Ishikawa (cell line): ENCODE results near the gene MEF2B.

Experiments
- CEBPB ChIP-seq: IDR thresholded peaks from 2 replicates; pipeline ENCODE4 v1.6.1; 2012
- CREB1 ChIP-seq: IDR thresholded peaks from 2 replicates; pipeline ENCODE4 v1.6.1; 2012; ENCODE audit warnings: low read depth
- EGR1 ChIP-seq: IDR thresholded peaks from 2 replicates; pipeline ENCODE4 v1.6.1; 2012
- EP300 ChIP-seq: IDR thresholded peaks from 2 replicates; pipeline ENCODE4 v1.6.1; 2012; ENCODE audit warnings: borderline replicate concordance
- FOXM1 ChIP-seq: IDR thresholded peaks from 2 replicates; pipeline ENCODE4 v1.6.1; 2012; ENCODE audit warnings: low read depth, borderline replicate concordance
- NFIC ChIP-seq: IDR thresholded peaks from 2 replicates; pipeline ENCODE4 v1.6.1; 2012
- RAD21 ChIP-seq: IDR thresholded peaks from 2 replicates; pipeline ENCODE4 v1.6.1; 2012; ENCODE audit warnings: low read depth
- TAF1 ChIP-seq: IDR thresholded peaks from 2 replicates; pipeline ENCODE4 v1.6.1; 2012; ENCODE audit warnings: low read depth, mild to moderate bottlenecking
- TCF12 ChIP-seq: IDR thresholded peaks from 2 replicates; pipeline ENCODE4 v1.6.1; 2012; ENCODE audit warnings: low read depth
- TEAD4 ChIP-seq: IDR thresholded peaks from 2 replicates; pipeline ENCODE4 v1.6.1; 2012
- YY1 ChIP-seq: IDR thresholded peaks from 2 replicates; pipeline ENCODE4 v1.6.1; 2012; ENCODE audit warnings: low read depth
- ZBTB7A ChIP-seq: IDR thresholded peaks from 2 replicates; pipeline ENCODE4 v1.6.1; 2012; ENCODE audit warnings: low read depth
- TF ChIP-seq, protein P1 (sequence below): IDR thresholded peaks from 2 replicates; pipeline ENCODE4 v1.6.1; 2012; ENCODE audit warnings: low read depth, mild to moderate bottlenecking
- TF ChIP-seq, protein P2 (sequence below): IDR thresholded peaks from 2 replicates; pipeline ENCODE4 v1.6.1; 2012
- TF ChIP-seq, protein P3 (sequence below): IDR thresholded peaks from 2 replicates; pipeline ENCODE4 v1.6.1; 2012

MEF2B gene

DNA sequence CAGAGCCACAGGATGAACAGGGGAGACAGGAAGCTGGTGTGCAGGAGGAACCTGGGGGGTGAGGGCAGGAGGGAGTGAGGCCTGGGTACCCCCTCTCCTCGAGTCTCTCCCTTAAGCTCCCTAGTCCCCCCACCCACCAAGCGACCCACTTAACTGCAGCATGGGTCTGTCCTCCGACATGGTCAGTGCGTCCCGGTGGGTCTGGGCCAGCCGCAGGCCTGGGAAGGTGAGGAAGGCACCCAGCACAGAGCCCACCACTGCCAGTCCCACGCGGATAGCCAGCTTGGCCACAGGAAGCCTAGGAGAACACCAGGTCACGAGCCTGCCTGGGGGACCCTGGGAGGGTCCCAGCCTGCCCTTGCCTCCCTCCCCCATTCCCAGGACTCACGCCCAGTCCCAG, 48.7 kb downstream of the MEF2B start:
- TF ChIP-seq CREB1 (no peak), EGR1 (no peak), FOXM1 (no peak), TCF12 (no peak), NFIC (no peak), CEBPB (no peak), ZBTB7A (no peak), TAF1 (no peak), YY1 (no peak), RAD21 (no peak), TEAD4 (no peak), EP300 (no peak)
- TF ChIP-seq, protein P1, sequence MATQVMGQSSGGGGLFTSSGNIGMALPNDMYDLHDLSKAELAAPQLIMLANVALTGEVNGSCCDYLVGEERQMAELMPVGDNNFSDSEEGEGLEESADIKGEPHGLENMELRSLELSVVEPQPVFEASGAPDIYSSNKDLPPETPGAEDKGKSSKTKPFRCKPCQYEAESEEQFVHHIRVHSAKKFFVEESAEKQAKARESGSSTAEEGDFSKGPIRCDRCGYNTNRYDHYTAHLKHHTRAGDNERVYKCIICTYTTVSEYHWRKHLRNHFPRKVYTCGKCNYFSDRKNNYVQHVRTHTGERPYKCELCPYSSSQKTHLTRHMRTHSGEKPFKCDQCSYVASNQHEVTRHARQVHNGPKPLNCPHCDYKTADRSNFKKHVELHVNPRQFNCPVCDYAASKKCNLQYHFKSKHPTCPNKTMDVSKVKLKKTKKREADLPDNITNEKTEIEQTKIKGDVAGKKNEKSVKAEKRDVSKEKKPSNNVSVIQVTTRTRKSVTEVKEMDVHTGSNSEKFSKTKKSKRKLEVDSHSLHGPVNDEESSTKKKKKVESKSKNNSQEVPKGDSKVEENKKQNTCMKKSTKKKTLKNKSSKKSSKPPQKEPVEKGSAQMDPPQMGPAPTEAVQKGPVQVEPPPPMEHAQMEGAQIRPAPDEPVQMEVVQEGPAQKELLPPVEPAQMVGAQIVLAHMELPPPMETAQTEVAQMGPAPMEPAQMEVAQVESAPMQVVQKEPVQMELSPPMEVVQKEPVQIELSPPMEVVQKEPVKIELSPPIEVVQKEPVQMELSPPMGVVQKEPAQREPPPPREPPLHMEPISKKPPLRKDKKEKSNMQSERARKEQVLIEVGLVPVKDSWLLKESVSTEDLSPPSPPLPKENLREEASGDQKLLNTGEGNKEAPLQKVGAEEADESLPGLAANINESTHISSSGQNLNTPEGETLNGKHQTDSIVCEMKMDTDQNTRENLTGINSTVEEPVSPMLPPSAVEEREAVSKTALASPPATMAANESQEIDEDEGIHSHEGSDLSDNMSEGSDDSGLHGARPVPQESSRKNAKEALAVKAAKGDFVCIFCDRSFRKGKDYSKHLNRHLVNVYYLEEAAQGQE, result no peak
- TF ChIP-seq, protein P2, sequence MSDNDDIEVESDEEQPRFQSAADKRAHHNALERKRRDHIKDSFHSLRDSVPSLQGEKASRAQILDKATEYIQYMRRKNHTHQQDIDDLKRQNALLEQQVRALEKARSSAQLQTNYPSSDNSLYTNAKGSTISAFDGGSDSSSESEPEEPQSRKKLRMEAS, result no peak
- TF ChIP-seq, protein P3, sequence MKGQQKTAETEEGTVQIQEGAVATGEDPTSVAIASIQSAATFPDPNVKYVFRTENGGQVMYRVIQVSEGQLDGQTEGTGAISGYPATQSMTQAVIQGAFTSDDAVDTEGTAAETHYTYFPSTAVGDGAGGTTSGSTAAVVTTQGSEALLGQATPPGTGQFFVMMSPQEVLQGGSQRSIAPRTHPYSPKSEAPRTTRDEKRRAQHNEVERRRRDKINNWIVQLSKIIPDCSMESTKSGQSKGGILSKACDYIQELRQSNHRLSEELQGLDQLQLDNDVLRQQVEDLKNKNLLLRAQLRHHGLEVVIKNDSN, result no peak

DNA sequence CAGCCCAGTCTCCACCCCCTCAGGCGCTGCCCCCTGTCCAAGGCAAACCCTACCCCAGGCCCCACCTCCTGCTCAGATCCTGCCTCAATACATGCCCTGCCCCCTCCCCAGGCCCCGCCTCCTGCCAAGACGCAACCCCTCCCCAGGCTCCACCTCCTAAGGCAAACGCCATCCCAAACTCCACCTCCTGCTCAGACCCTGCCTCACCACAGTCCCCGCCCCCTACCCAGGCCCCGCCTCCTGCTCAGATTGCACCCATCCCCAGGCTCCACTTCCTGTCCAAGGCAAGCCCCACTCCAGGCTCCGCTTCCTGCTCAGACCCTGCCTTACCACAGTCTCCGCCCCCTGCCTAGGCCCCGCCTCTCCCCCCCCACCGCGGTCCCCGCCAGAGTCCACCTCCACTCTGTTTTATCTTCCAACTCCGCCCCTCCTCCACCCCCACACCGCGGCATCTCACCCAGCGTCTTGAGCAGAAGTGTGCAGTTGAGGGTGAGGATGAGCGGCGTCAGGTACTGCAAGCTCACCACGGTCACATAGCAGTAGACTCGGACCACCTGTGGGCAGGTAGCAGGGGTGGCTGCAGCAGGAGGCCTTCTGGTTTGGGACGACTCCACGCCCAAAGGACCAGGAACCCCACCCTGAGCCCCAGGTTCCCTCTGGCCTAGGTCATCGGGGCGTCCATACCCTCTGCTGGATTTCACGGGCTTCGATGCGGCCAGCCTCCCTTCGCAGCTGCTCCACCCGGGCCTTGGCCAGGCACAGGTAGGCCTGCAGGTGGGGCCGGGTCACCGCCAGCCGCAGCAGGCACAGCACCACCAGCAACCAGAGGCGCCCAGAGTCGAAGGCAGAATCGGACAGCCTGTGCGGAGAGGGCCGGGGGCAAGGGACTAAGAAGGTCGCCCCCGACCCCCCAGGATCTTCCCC, 49.5 kb downstream of the MEF2B start:
- no peak for TF ChIP-seq TAF1
- peak; percentile 75 for TF ChIP-seq EGR1

DNA sequence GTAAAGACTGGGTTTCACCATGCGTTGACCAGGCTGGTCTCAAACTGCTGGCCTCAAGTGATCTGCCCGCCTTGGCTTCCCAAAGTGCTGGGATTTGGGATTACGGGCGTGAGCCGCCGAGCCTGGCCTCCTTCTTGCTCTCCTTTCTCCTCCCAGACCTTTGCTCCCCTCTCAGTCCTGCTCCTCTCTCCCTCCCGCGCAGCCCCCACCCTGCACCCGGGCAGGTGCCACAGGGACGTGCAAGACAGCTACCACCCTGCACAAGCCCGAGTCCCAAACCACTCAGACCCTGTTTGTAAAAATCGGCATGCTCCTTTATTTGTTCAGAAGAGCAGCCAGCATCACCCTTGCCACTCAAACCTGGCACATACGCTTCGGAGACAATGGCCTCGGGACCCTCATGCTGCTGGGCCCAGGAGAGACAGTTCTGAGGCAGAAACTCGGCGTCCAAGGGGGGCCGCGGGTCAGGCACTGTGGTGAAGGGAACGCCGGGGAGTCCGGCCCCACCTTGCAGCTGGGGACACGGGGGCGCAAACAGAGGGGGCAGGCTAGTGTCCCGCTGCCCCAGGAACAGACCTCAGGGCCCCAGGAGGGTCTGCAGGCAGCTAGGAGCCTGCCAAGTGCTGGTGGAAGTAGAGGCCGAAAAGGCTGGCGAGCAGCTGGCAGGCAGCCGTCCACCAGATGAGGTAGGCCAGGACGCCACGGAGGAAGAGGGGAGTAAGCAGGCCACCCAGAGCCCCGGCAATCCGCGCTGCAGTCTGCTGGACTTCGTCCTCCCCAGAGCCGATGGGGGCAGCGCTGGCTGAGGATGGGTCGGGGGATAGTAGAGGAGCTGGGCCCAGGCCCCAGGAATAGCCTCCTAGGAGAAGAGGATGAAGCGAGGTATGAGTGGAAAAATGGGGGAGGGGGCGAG, 50.5 kb downstream of the MEF2B start:
- TF ChIP-seq RAD21, result no peak
- no peak for TF ChIP-seq FOXM1
- TF ChIP-seq NFIC, result no peak
- no peak for TF ChIP-seq YY1
- TF ChIP-seq, protein P1, result no peak
- TF ChIP-seq EP300, result no peak
- TF ChIP-seq, protein P2, result no peak

DNA sequence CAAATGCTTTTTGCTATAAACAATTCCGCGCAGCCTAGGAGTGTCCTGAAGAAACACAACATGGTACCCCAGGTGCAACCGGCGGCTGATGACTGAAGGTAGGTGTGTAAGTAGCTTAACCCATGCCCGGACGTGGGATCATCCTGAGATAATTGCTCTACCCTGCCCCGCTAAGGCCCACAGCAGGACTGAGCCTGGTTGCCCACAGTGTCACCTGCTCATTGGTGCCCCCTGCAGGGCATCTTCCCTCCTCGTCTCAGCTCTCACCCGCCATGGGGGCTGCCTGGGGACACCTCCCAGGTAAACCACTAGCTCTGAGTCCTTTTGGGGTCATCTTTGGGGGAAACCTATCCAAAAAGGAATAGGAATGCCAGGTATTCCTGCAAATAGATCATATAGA, 54.1 kb downstream of the MEF2B start:
- TF ChIP-seq RAD21, result peak; percentile 35; the same call in 1 of the 2 replicates
- TF ChIP-seq NFIC, result no peak
- no peak for TF ChIP-seq TAF1

DNA sequence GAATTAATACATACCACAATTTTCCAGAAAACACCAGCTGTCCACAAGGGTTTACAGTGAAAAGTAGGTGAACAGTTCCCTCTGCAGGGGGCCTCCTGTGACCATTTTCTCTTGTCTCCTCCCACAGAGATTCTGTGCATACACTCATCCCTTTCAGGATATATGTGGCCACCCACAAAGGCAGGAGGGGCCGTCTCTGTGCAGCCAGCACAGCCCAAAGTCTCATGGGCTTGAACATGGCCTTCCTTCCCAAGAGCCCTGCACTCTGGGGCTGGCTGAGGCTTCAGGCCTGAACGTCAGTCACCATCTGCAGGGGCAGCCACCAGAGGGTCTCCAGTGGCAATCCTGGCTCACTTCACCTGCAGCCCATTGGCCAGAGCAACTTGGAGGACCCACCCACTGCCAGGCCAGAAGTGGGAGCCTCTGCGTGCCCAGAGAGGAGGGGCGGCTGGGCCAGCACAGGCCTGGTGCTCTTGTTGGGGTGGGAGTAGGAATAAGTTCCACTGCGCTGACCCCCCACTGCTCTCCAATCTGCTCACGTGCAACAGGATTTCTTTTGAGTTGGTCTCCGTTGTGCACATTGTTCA, 56.9 kb downstream of the MEF2B start:
- no peak for TF ChIP-seq FOXM1
- no peak for TF ChIP-seq CEBPB
- TF ChIP-seq ZBTB7A, result peak; percentile 27; the same call in 1 of the 2 replicates

DNA sequence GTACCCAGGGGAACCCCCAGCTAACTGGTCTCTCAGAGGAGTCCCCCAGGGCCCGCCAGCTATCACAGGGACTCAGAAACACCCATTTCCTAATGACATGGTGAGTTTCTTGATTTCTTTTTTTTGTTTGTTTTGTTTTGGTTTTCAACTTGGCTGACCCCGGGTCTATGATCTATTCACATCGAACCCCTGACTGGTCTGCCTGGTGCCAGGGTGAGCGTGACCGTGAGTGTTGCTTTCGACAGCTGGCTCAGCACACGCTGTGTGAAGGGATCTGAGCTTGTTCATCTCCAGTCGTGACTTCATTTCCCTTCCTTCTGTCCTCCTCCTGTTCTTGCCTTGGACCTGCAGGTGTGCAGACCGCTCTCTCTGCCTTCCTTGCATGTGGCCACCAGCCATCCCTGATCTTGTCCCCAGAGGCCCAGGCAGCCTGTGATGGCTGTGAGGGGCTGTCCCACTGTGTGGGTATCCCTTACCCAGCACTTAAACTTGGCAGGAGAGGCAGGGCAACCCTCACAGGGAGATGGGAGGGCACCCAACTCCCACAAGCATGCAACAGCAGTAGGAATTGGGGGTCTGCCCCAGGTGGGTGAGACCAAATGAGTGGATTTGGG, 58.0 kb downstream of the MEF2B start:
- TF ChIP-seq NFIC (no peak), RAD21 (no peak), EP300 (no peak), TCF12 (no peak), CREB1 (no peak)
- TF ChIP-seq, protein P2, result no peak
